ENCODE measurements around the gene CEMP1.
A peak's percentile ranks its signal among the peaks of the same experiment; 100 is the strongest.
"Not testable (repeated sequence)": the region's sequence is repeated elsewhere in the genome, so short reads cannot be mapped to it uniquely, and the experiment has no call there.

CEMP1 gene

DNA sequence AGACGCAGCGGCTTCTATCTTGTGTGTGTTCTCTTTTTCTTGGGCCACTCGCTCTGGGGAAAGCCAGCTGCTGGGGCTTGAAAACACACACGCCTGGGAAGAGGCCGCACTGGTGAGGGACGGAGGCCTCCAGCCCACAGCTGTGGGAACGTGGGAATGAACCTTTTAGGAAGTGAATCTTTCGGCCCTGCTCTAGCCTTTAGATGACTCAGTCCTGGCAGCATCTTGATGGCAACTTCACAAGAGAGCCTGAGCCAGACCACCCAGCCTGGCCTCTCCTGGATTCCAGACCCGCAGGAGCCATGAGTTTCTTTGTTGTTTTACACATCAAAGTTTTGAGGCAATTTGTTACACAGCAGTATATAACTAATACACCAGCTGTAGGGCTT is 4.4 kb upstream of the CEMP1 start:
- peak; percentile 86 to 95 for DNase-seq

DNA sequence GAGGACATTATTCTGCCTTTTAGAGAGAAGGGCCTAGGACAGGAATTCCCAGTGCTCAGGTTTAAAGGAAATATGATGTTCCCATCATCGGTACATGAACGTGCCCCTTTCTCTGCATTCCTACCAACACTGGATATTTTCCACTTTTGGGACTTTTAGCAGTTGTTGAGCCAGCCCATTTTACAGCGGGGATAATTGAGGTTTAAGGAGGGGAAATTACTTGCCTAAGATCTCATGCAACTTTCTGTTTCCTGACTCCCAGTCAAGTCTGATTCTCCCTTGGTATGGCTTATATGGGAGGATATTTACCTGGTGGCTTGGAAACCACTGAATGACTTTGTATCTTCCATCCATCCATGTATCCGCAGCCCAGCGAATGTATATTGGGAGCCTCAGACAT is 3.1 kb upstream of the CEMP1 start:
- not testable (repeated sequence) for DNase-seq

DNA sequence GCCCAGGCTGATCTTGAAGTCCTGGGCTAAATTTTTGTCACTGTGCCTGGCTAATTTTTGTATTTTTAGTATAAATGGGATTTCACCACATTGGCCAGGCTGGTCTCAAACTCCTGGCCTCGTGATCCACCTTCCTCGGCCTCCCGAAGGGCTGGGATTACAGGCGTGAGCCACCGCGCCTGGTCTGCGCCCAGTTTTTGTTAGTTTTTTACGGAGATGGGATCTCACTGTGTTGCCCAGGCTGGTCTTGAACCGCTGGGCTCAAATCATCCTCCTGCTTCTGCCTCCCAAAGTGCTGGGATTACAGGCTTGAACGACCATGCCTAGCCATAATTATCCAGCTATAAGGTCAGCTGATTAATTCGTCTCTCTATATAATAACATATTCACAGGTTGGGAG is 2.7 kb upstream of the CEMP1 start:
- DNase-seq: no peak

DNA sequence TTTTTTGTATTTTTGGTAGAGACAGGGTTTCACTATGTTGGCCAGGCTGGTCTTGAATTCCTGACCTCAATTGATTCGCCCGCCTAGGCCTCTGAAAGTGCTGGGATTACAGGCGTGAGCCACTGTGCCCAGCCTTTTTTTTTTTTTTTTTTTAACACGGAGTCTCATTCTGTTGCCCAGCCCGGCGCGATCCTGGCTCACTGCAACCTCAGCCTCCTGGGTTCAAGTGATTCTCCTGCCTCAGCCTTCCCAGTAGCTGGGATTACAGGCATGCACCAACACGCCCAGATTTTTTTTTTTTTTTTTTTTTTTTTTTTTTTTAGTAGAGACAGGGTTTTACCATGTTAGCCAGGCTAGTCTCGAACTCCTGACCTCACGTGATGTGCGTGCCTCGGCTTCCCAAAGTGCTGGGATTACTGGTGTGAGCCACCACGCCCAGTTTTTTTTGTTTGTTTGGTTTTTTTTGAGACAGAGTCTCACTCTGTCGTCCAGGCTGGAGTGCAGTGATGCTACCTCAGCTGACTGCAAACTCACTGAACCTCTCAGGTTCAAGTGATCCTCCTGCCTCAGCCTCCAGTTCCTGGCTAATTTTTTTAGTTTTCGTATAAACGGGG is 2.0 kb upstream of the CEMP1 start:
- DNase-seq: not testable (repeated sequence)

DNA sequence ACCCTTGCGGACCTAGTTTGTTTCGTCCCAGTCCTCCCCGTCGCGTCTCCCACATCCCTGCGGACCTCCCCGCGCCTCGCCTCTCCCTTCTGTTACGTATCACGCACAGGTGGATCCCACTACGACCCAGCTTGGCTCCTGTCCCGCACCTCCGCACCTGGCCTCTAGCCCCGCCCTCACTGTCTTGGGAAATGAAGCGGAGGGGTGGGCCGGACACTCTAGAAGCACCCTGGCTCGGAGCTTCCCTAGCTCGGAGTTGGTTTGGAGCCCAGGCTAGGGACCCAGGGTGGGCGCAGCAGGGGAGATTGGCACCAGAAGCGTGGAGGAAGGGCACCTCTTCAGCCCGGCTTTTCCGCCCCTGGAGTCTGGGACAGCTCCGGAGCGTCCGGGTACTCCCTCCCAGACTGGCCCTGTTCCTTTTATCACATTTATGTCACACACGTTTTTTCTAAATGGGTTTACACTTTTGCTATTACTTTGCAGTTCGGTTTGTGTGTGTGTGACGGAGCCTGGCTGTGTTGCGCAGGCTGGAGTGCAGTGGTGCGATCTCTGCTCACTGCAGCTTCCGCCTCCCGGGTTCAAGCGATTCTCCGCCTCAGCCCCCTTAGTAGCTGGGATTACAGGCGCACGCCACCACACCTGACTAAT is 1.4 kb upstream of the CEMP1 start:
- DNase-seq: peak; percentile 63 to 70

DNA sequence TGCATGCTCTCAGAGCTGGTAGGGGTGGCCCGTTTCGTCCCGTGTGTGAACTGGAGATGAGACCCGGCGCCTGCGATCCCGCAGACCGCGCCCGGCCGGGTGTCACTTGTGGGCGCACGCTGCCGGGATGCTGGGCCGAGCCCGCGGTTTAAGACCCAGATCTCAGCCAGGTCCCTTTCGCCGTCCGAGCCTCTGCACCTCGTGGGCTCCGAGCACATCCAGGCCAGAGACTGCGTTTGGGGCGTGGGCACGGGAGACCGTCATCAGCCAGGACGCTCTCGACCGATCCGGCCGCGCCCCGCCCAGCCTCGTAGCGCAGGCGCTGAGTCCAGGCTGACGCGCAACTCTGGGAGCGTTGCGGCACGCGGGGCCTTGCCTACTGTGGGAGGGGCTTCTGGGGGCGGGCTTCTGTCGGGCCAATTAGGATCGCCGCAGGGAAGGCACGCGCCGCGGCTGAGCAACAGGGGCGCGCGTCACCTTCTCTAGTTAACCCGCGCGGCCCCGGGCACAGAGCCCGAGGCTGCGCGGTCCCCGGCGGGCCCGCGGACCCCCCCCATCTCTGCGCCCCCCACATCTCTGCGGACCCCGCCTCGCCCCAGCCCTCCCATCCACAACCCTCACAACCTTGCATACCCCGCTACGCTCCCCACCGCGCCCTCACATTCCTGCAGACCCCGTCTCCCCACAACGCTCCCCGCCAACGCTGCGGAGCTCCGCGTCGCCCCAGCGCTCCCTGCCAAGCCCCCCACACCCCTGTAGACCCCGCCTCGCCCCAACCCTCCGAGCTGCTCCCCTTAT is 687 bp upstream of the CEMP1 start:
- DNase-seq: peak; percentile 98 to 99

DNA sequence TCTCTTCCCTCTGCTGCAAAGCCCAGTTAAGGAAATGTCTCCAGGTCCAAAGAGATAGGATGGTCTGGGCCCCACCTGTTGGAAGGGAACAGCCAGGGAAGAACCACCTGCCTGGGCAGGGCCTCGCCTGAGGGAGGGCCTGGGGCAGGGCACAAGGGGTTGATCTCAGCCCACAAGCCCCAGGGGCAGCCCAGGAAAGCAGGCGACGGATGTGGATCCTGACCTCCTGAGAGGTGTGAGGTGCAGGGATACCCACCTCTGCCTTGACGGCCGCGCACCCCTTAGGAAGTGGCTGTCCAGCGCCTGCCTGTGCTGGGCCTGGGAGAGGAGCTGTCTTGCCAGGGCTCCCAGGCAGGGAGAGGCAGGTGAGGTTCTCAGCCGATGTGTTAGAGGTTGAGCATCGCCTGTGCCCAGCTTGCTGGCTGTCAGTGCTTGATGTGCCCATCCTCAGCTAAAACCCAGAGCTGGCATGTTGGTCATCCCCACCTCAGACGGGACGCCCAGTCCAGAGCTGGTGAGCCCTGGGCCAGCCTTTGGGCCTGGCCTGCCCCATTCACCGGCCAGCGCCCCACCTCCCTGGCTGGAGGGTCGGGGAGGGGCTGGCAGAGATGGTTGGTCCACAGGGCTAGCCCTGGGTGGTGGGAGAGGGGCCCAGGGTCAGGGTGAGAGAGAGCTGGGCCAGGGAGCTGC is 434 bp downstream of the CEMP1 start:
- no peak for DNase-seq

DNA sequence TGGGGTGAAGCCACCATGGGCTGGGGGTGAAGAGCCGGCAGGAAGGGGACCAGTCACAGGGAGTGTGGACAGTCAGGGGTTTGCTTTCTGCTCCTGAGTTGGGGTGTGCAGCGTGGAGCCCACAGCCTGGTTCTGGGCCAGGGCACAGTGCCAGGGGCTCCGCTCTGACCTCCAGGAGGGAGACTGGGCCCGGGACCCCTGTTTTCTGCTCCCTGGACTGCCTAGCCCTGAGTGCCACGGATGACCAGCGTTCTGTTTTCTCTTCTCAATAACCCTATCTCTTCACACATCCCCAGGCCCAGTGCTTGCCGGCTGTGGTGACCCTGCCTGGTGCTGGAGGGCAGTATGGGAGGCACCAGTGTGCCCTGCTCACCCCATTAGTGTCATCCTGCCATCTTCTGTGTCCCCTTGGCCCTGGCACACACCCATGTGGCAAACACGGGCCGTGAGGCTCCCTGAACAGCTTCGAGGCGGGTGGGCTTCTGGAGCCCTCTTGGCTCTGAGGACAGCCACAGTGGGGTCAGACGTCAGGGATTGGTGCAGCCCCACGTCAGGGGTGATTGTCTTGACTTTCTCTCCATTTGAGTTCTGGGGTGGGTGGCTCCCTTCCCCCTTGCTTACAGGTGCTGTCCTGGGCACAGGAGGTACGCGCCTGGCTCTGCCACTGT is 1.1 kb downstream of the CEMP1 start:
- no peak for DNase-seq

DNA sequence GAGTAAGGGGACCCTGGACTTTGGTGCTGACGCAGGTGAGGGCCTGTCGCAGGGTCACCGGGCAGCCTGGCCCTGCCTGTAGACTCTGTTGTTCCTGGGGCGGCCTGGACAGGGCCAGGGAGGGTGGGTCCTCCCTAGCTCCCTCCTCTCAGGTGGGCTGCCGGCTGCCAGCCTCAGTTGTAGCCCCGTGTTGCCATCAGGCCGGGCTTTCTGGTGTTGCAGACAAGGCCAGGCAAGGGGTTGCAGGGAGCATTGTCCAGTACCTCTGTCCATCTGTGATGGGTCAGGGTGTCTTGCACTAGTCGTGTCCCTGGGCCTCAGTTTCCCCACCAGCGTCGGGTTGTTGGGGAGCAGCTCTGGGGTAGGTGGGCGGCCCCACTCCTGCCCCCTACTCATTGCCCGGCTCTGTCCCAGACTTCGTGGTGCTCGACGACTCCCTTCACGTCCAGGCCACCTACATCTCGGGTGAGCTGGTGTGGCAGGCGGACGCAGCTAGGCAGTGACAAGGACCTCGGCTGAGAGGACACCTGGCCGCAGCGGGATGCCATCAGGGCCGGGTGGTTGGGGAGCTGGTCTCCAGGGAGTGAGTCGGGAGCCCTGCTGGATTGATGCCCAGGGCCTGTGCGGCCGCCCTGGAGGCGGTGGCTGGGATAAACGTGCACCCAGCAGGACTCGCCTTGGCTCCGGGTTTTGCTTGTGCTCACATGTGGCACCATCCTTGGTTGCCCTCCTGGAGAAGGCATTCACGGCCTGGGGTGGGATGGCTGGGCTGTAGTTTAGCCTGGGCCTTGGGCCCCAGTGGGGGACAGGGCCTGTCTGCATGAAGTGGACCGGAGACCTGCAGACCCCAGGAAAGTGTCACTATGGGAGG is 1.9 kb downstream of the CEMP1 start:
- DNase-seq: no peak

DNA sequence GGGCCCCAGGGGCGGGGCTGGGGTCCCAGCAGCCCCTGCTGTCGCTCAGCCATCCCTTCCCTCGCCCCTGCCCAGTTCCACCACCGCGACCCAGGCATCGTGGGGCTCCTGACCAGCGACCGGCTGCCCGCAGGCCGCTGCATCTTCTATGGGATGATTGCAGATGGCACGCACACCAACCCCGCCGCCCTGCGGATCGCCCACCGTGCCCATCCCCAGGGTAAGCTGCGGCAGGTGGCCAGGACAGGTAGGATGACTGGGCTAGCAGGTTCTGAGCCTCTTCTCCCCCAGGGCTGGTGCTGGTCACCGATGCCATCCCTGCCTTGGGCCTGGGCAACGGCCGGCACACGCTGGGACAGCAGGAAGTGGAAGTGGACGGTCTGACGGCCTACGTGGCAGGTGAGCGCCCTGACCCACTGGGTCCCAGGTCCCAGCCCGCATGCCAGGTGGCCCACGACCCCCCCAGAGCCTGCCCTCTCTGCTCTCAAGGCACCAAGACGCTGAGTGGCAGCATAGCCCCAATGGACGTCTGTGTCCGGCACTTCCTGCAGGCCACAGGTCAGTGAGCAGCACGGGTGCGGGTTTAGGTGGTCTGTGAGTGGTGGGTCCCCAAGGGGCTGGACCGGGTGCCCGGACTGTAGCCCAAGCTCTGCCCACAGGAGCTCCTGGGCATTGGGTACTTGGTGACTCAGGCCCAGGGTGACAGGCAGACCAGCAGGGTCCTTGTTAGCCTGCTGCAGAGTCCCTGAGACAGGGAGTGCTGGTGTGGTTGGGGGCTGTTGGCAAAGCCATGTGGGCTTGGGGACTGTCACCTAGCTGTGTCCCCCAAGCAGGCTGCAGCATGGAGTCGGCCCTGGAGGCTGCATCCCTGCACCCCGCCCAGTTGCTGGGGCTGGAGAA is 2.8 kb downstream of the CEMP1 start:
- DNase-seq: no peak

DNA sequence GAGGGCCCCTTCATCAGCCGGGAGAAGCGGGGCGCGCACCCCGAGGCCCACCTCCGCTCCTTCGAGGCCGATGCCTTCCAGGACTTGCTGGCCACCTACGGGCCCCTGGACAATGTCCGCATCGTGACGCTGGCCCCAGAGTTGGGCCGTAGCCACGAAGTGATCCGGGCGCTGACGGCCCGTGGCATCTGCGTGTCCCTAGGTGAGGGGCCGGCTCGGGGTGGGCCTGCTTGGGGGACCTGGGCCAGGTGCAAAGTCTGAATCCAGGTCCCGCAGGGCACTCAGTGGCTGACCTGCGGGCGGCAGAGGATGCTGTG is 3.5 kb downstream of the CEMP1 start:
- DNase-seq: no peak

DNA sequence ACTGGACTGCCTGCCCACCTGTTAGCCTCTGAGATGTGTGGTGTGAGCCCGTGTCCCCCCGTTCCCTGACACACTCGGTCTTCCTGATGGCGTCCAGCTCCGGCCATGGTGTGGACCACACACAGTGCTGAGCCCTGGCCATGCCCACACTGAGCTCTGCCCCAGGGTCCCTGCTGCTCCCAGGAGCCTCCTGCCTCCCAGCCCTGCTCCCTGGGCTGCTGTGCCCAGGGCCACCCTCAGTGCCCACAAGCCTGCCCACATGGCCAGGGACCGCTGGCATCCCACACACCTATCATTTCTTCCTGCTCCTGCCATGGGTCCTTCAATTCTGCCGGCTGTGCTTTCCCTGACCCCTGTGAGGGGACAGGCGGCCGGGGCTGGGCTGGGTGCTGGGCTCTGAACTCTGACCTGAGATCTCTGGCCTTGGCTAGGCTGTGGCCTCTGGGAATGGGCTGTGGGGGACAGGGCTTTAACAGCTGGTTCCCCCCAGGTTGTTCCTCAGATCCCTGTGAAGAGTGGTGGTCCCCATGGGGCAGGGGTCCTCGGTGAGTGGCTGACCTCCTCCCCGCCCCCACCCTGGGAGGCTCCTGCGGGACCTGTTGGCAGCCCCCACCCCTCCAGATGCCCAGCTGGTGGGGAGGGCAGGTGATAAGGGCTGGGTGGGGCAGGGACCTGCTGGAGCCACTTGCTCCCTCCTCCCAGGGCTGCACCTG is 4.0 kb downstream of the CEMP1 start:
- no peak for DNase-seq

DNA sequence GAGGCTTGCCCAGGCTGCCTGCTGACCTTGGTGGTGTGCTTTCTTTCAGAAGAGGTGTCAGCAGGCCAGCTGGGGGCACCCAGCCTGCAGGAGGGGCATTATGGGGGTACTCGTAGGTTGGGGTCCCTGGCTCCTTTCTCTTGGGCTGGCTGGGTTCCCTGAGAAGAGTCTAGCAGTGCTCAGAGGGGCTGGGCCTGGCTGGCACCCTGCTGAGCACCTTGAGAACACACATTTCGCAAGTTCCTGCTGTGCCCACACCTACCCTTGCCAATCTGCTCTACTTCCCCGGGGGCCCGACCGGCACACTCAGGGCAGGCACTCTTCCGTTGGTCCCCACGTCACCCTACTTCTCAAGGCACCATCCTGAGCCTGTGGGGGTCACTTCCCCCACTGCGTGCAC is 5.1 kb downstream of the CEMP1 start:
- no peak for DNase-seq

DNA sequence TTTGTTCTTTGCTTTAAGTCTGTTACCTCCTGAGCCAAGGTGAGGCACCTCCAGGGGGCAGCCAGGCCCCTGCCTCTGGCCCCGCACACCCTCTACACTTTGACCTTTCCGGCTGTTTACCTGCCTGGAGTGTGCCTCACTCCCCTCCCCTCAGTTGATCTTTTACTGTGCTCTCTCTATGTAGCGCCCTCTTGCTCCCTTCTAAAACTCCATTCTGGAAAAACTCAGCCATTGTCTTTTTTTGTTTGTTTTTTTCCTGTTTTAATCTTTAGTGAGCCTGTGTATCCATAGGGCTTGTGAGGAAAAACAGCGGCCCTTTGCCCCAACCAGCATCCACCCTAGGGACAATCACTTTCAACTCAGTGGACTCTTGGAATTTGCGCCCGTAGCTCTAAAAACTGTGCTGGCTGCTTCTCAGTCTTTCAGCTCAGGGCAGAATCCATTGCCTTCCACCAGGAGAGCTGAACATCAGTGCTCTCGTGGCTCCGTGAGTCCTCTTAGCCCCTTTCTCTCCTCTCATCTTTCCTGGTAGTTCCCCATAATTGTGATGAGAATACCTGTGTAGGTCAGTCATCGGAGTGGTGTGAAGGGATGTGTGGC is 6.8 kb downstream of the CEMP1 start:
- no peak for DNase-seq

DNA sequence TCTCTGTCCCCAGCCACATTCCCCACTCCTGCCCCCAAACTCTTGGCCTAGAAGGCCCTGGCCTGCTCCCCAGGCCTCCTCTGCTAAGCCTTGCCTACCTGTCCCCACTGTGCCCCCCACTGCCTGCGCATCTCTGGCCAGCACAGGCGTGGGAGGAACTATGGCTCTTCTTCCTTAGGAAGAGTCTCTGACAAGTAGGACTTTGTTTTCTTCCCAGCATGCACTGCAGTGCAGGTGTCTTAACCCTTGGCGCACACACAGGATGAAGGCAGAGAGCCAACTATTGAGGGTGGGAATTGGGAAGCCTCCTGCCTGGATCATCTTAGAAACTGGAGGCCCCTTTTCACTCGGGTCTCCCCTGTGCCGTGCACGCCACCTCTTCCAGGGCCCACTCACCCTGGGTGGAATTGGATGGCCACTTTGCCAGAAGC is 7.4 kb downstream of the CEMP1 start:
- no peak for DNase-seq

DNA sequence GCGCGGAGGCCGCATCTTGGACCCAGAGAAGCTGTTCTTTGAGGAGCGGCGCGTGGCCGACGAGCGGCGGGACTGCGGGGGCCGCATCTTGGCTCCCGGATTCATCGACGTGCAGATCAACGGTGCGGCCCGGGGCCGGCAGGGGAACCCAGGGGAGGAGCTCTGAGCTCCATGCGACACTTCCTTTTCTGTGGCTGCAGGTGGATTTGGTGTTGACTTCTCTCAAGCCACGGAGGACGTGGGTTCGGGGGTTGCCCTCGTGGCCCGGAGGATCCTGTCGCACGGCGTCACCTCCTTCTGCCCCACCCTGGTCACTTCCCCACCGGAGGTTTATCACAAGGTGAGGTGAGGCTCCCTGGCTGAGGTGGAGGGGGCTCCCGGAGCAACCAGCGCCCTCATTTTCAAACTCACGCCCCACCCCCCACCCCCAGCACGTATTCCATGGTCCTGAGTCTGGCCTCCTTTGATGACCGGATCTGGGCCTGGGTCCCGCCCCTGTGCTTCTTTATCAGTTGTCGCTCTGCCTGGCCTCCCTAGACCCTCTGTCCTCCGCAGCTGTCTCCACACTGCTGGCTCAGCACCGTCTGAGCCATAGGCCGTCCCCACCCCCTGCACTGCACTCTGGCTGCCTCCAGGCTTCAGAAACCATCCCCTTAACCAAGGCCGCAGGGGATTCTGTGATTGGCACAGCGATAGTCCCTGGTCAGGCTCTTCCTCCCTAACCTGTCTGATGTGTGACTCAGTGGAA is 10.2 kb downstream of the CEMP1 start:
- DNase-seq: peak; percentile 43 to 65

DNA sequence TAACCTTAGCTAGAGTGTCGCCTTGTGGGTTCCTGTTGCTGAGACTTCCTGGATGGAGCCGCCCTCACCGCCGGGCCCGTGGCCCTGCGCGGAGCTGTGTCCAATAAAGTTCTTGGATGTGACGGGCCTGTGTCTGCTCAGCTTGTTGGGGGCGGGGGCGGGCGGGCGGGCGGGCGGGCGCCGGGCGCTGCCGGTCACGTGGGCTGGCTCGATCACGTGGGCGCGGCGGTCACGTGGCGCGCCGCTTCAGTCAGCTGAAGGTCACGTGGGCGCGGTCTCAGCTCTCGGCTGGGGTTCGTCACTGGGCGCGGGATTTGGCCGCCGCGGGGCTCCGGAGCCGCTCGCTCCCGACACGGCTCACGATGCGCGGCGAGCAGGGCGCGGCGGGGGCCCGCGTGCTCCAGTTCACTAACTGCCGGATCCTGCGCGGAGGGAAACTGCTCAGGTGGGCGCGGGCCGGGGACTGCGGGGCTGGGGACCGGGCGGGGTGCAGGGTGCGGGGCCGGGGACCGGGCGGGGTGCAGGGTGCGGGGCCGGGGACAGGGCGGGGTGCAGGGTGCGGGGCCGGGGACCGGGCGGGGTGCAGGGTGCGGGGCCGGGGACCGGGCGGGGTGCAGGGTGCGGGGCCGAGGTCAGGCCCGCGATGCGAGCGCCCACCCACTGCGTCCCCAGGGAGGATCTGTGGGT is 11.0 kb downstream of the CEMP1 start, which contains the start of gene AMDHD2:
Gene AMDHD2, plus strand, starts transcription at position 275 of the 687 bp plus-strand sequence. Its CDS starts 88 bp downstream, at position 363.
- peak; percentile 90 to 94 for DNase-seq

DNA sequence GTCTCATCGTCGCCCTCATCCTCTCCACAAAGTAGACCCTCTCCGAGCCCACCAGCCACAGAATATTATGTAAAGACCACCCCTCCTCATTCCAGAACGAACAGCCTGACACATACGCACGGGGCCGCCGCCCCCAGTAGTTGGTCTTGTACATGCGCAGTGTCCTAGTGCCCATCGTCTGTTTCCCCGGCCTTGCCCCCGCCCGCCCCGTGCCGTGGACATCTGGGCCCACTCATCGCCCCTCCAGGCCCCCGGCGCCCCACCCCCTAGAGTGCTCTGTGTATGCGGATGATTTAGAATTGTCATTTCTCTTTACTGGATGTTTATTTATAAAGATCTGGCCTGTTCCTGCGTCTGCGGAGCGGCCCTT is 11.5 kb downstream of the CEMP1 start:
- DNase-seq: no peak
